H9 (cell line): ENCODE data around the gene TGFBI. TPM values are rescaled to one million over a fixed set of nuclear protein-coding genes. Genes with fewer than 3 reads are reported as not detected.

Experiments used
- DNase-seq: peaks from one replicate; pipeline ENCODE4 v3.0.0-alpha.2; 2017
- H2AFZ ChIP-seq: one replicate; pipeline ENCODE4 v1.6.1; 2013; ENCODE audit warnings: mild to moderate bottlenecking, low read length, control low read depth, moderate library complexity
- H2AK5ac ChIP-seq: 2 replicates; pipeline ENCODE4 v1.6.1; 2013; ENCODE audit warnings: low read length, control low read depth, mixed read lengths; ENCODE audit not compliant: insufficient read length
- H2BK120ac ChIP-seq: one replicate; pipeline ENCODE4 v1.6.1; 2013; ENCODE audit warnings: low read depth, mild to moderate bottlenecking, low read length, control low read depth, inconsistent platforms; ENCODE audit not compliant: poor library complexity, severe bottlenecking
- H2BK12ac ChIP-seq: 2 replicates; pipeline ENCODE4 v1.6.1; 2013; ENCODE audit warnings: low read length, control low read depth, mixed read lengths, low read depth; ENCODE audit not compliant: insufficient read length
- H2BK15ac ChIP-seq: 2 replicates; pipeline ENCODE4 v1.6.1; 2013; ENCODE audit warnings: low read depth, low read length, control low read depth
- H2BK20ac ChIP-seq: one replicate; pipeline ENCODE4 v1.6.1; 2013; ENCODE audit warnings: low read depth, mild to moderate bottlenecking, low read length, control low read depth, inconsistent platforms; ENCODE audit not compliant: poor library complexity, severe bottlenecking
- H2BK5ac ChIP-seq: 2 replicates; pipeline ENCODE4 v1.6.1; 2013; ENCODE audit warnings: low read length, control low read depth, mixed read lengths; ENCODE audit not compliant: insufficient read length
- H3K14ac ChIP-seq: 2 replicates; pipeline ENCODE4 v1.6.1; 2013; ENCODE audit warnings: low read length, control low read depth; ENCODE audit not compliant: insufficient read depth
- H3K18ac ChIP-seq: 2 replicates; pipeline ENCODE4 v1.6.1; 2013; ENCODE audit warnings: low read depth, mild to moderate bottlenecking, mixed read lengths, low read length, control low read depth; ENCODE audit not compliant: insufficient read length
- H3K23ac ChIP-seq: 2 replicates; pipeline ENCODE4 v1.6.1; 2013; ENCODE audit warnings: low read length, control low read depth, mixed read lengths, low read depth; ENCODE audit not compliant: insufficient read length
- H3K23me2 ChIP-seq: 2 replicates; pipeline ENCODE4 v1.6.1; 2013; ENCODE audit warnings: low read depth, mild to moderate bottlenecking, mixed read lengths, low read length, control low read depth; ENCODE audit not compliant: insufficient read length, poor library complexity, severe bottlenecking
- H3K27ac ChIP-seq: 2 replicates; pipeline ENCODE4 v1.5.1; 2013; ENCODE audit warnings: low read length, control low read depth, mixed read lengths, low read depth; ENCODE audit not compliant: insufficient read length
- H3K27me3 ChIP-seq: 2 replicates; pipeline ENCODE4 v1.6.1; 2013; ENCODE audit warnings: low read length, control low read depth, inconsistent platforms; ENCODE audit not compliant: insufficient read depth
- H3K4ac ChIP-seq: 2 replicates; pipeline ENCODE4 v1.6.1; 2013; ENCODE audit warnings: low read depth, mild to moderate bottlenecking, control low read depth, inconsistent platforms, low read length, moderate library complexity
- H3K4me1 ChIP-seq: 2 replicates; pipeline ENCODE4 v1.6.1; 2013; ENCODE audit warnings: low read length, control low read depth, inconsistent platforms; ENCODE audit not compliant: insufficient read depth
- H3K4me2 ChIP-seq: 2 replicates; pipeline ENCODE4 v1.6.1; 2013; ENCODE audit warnings: low read length, control low read depth, mixed read lengths; ENCODE audit not compliant: insufficient read length, insufficient read depth
- H3K56ac ChIP-seq: 2 replicates; pipeline ENCODE4 v1.6.1; 2013; ENCODE audit warnings: low read depth, mild to moderate bottlenecking, mixed read lengths, low read length, control low read depth; ENCODE audit not compliant: insufficient read length
- H3K79me1 ChIP-seq: 2 replicates; pipeline ENCODE4 v1.6.1; 2013; ENCODE audit warnings: low read depth, mild to moderate bottlenecking, moderate library complexity, low read length, control low read depth, inconsistent platforms; ENCODE audit not compliant: insufficient read depth, poor library complexity, severe bottlenecking
- H3K79me2 ChIP-seq: 2 replicates; pipeline ENCODE4 v1.6.1; 2013; ENCODE audit warnings: low read length, control low read depth, inconsistent platforms; ENCODE audit not compliant: insufficient read depth
- H3K9ac ChIP-seq: 2 replicates; pipeline ENCODE4 v1.6.1; 2013; ENCODE audit warnings: low read length, control low read depth, mixed read lengths; ENCODE audit not compliant: insufficient read length; ENCODE audit errors: extremely low read depth
- H3K9me3 ChIP-seq: one replicate; pipeline ENCODE4 v1.6.1; 2013; ENCODE audit warnings: low read depth, low read length, inconsistent platforms; ENCODE audit not compliant: control insufficient read depth
- H3T11ph ChIP-seq: one replicate; pipeline ENCODE4 v1.6.1; 2013; ENCODE audit warnings: mild to moderate bottlenecking, low read length, control low read depth, inconsistent platforms
- H4K20me1 ChIP-seq: one replicate; pipeline ENCODE4 v1.6.1; 2013; ENCODE audit not compliant: control insufficient read depth, insufficient read length, insufficient read depth
- H4K5ac ChIP-seq: 2 replicates; pipeline ENCODE4 v1.6.1; 2013; ENCODE audit warnings: low read depth, mild to moderate bottlenecking, mixed read lengths, low read length, control low read depth; ENCODE audit not compliant: insufficient read length
- H4K8ac ChIP-seq: replicated peaks from 2 replicates; pipeline ENCODE4 v1.6.1; 2013; ENCODE audit warnings: low read length, control low read depth, mixed read lengths, low read depth; ENCODE audit not compliant: insufficient read length
- H4K91ac ChIP-seq: 2 replicates; pipeline ENCODE4 v1.6.1; 2013; ENCODE audit warnings: low read depth, mild to moderate bottlenecking, moderate library complexity, mixed read lengths, low read length, control low read depth; ENCODE audit not compliant: insufficient read length
- H3K27ac Mint-ChIP-seq, 3 experiments: 2 replicates in 2 of 3; 3 replicates in 1 of 3; pipeline ENCODE4 v1.8.0; 2020 to 2021; ENCODE audit warnings: mixed read lengths in 3 of 3, mild to moderate bottlenecking in 1 of 3, moderate library complexity in 1 of 3
- H3K27me3 Mint-ChIP-seq: 2 replicates; pipeline ENCODE4 v1.8.0; 2021; ENCODE audit warnings: low read depth, mild to moderate bottlenecking, moderate library complexity, mixed read lengths
- H3K36me3 Mint-ChIP-seq, 3 experiments: 2 replicates in 2 of 3; 3 replicates in 1 of 3; pipeline ENCODE4 v1.8.0; 2020 to 2021; ENCODE audit warnings: low read depth in 3 of 3, mixed read lengths in 3 of 3; ENCODE audit not compliant: insufficient read depth in 1 of 3
- H3K4me1 Mint-ChIP-seq, 2 experiments: 2 replicates each; pipeline ENCODE4 v1.8.0; 2020; ENCODE audit warnings: mixed read lengths in 2 of 2
- H3K4me3 Mint-ChIP-seq, 2 experiments: 2 replicates in 1 of 2; 3 replicates in 1 of 2; pipeline ENCODE4 v1.8.0; 2020 to 2021; ENCODE audit warnings: mild to moderate bottlenecking in 2 of 2, mixed read lengths in 2 of 2, moderate library complexity in 1 of 2
- H3K9me3 Mint-ChIP-seq, 2 experiments: 2 replicates in 1 of 2; 3 replicates in 1 of 2; pipeline ENCODE4 v1.8.0; 2020; ENCODE audit warnings: mild to moderate bottlenecking in 2 of 2, mixed read lengths in 2 of 2, moderate library complexity in 1 of 2
- WGBS: extraction: QIAGEN DNeasy Blood & Tissue Kit; methylation state at CpG from one replicate; pipeline ENCODE4 v1.1.7; 2013; ENCODE audit warnings: missing lambda C conversion rate, low lambda C conversion rate, mixed read lengths; ENCODE audit not compliant: insufficient read length; ENCODE audit errors: extremely low coverage; 5-methylcytosine and 5-hydroxymethylcytosine counted together
- total RNA-seq: library from RNA; stranded (reverse); gene quantifications from 2 replicates; pipeline ENCODE4 v1.2.1, GENCODE V29; 2021
- TF ChIP-seq, protein P1 (sequence below): fragments of 200-600 bp; sonication (generic); conservative IDR thresholded peaks from 3 replicates; pipeline ENCODE4 v1.8.0; 2021; ENCODE audit warnings: antibody characterized with exemption, mild to moderate bottlenecking

TGFBI gene
- total RNA-seq, 1 experiment from 2014 or later, result 4.7 TPM

DNA sequence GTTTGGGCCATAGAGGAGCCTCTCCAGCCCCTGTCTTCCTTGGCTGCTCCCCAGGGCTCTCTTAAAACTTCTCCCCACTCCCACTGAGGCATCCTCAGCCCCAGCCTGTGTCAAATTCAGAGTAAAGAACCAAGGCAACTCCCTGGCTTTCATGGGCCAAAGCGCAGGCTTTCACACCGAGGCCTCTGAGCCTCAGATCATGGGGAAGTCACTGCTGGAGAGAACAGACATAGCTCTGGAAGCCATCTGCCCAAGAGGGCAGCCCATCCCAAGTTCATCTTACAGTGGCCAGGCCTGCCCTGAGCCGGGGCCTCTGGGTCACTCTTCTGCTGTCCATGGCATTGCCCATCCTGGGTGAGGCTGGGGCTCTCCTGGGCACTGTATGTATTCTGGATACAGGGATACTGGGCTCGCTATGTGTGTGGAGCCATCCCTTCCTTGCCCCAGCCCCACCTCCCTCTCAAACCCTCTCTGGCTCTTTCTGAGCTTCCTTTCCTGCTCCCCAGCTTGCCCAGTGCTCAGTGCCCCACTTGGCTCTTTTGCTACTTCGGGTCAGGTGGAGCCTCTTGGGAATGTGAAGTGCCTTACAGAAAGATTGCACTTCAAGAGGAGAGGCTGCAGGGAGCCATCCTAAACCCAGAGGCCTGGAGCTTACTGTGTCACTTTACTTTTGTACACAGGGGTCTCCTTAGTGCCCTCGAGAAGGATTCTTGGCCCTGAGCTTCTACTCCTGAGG lies 33.0 kb downstream of the TGFBI start:
- Histone ChIP-seq H3K56ac (no peak overlapping the region), H3K18ac (no peak overlapping the region), H3K9ac (no peak overlapping the region), H3K9me3 (no peaks in the 10 kb centered on the region), H2BK12ac (no peak overlapping the region), H4K91ac (no peak overlapping the region), H3K23me2 (no peaks in the 10 kb centered on the region), H2BK20ac (no peak overlapping the region), H2AFZ (no peak overlapping the region), H2BK120ac (no peak overlapping the region), H2AK5ac (no peak overlapping the region), H3K4me2 (no peak overlapping the region), H3K4ac (no peak overlapping the region), H3T11ph (no peak overlapping the region), H3K23ac (no peak overlapping the region), H3K4me1 (no peaks in the 10 kb centered on the region), H4K20me1 (no peaks in the 10 kb centered on the region), H2BK15ac (no peak overlapping the region), H3K79me1 (no peaks in the 10 kb centered on the region), H3K27me3 (no peaks in the 10 kb centered on the region), H4K5ac (no peak overlapping the region), H2BK5ac (no peak overlapping the region), H3K14ac (no peak overlapping the region), H4K8ac (no peak overlapping the region), H3K27ac (no peak overlapping the region), H3K79me2 (no peaks in the 10 kb centered on the region)
- DNase-seq, result peak; percentile 8
- WGBS, result no CpG with 5 or more reads among the region's 6 CpGs
- TF ChIP-seq, protein P1, sequence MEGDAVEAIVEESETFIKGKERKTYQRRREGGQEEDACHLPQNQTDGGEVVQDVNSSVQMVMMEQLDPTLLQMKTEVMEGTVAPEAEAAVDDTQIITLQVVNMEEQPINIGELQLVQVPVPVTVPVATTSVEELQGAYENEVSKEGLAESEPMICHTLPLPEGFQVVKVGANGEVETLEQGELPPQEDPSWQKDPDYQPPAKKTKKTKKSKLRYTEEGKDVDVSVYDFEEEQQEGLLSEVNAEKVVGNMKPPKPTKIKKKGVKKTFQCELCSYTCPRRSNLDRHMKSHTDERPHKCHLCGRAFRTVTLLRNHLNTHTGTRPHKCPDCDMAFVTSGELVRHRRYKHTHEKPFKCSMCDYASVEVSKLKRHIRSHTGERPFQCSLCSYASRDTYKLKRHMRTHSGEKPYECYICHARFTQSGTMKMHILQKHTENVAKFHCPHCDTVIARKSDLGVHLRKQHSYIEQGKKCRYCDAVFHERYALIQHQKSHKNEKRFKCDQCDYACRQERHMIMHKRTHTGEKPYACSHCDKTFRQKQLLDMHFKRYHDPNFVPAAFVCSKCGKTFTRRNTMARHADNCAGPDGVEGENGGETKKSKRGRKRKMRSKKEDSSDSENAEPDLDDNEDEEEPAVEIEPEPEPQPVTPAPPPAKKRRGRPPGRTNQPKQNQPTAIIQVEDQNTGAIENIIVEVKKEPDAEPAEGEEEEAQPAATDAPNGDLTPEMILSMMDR, result no peak
- Mint-ChIP-seq H3K4me3 (no peak overlapping the region), H3K9me3 (no peaks in the 10 kb centered on the region), H3K36me3 (no peaks in the 10 kb centered on the region), H3K27ac (peak overlapping the region in 1 of 3 experiments; percentile 55; a peak in 1 of 7 replicates), H3K4me1 (peaks cover 10 to 13% of the 10 kb centered on the region in 2 experiments), H3K27me3 (no peaks in the 10 kb centered on the region)
